Suprapubic skin (tissue), 4 donors: Measurements from ENCODE around the gene SDC1. TPM values are rescaled to one million over a fixed set of nuclear protein-coding genes. Genes with fewer than 3 reads are reported as not detected.

ENCODE experiments used
- DNase-seq, 2 donors: peaks; one replicate each; pipeline ENCODE4 v3.0.0-alpha.2; 2019; ENCODE audit warnings: low spot score in 2 of 2
- H3K27ac ChIP-seq: fragments of 200-600 bp; sonication (generic); one replicate; pipeline ENCODE4 v1.5.1; 2019
- H3K27me3 ChIP-seq: fragments of 200-600 bp; sonication (generic); one replicate; pipeline ENCODE4 v1.5.1; 2019
- H3K36me3 ChIP-seq: fragments of 200-600 bp; sonication (generic); one replicate; pipeline ENCODE4 v1.5.1; 2019
- H3K4me1 ChIP-seq: fragments of 200-600 bp; sonication (generic); one replicate; pipeline ENCODE4 v1.5.1; 2019
- H3K4me3 ChIP-seq: fragments of 200-600 bp; sonication (generic); one replicate; pipeline ENCODE4 v1.5.1; 2019; ENCODE audit warnings: mild to moderate bottlenecking
- H3K9me3 ChIP-seq: fragments of 200-600 bp; sonication (generic); one replicate; pipeline ENCODE4 v1.5.1; 2019
- CTCF ChIP-seq, 2 donors: fragments of 200-600 bp in 1 of 2; fragments of 450-650 bp in 1 of 2; sonication (generic) in 1 of 2; IDR thresholded peaks; one replicate each; pipeline ENCODE4 v1.5.1; 2016 to 2019; ENCODE audit warnings: antibody characterized with exemption in 2 of 2, mild to moderate bottlenecking in 1 of 2, moderate library complexity in 1 of 2
- EP300 ChIP-seq: sonication (generic); formaldehyde crosslinking; IDR thresholded peaks from one replicate; pipeline ENCODE4 v1.6.1; 2017; ENCODE audit warnings: antibody characterized with exemption
- POLR2A ChIP-seq, 2 donors: fragments of 450-650 bp; IDR thresholded peaks; one replicate each; pipeline ENCODE4 v1.6.1; 2017; ENCODE audit warnings: antibody characterized with exemption in 2 of 2, mild to moderate bottlenecking in 2 of 2, moderate library complexity in 2 of 2
- POLR2AphosphoS5 ChIP-seq, 3 donors: sonication (generic); formaldehyde crosslinking; IDR thresholded peaks; one replicate each; pipeline ENCODE4 v1.6.1; 2017; ENCODE audit warnings: antibody characterized with exemption in 3 of 3
- WGBS: methylation state at CpG from one replicate; pipeline ENCODE4 v1.1.5; 2018; 5-methylcytosine and 5-hydroxymethylcytosine counted together
- total RNA-seq, 4 donors: library from RNA; depleted of rRNA; stranded (reverse); fragments of >200 nt; gene quantifications; one replicate each; pipeline ENCODE4 v1.1.0, GENCODE V29; 2016

Gene SDC1
- total RNA-seq, 4 donors from 2014 or later, result 258 to 892 (median 636) TPM

GRCh38 chr2:20180676-20181648, 44.0 kb downstream of the SDC1 start:
- Histone ChIP-seq H3K4me3 (no peak overlapping the region), H3K36me3 (no peaks in the 10 kb centered on the region), H3K27ac (peak overlapping the region; percentile 73), H3K4me1 (peaks cover 56% of the 10 kb centered on the region), H3K9me3 (no peaks in the 10 kb centered on the region), H3K27me3 (no peaks in the 10 kb centered on the region)
- DNase-seq, result peak in 1 of 2 donors; percentile 46
- TF ChIP-seq EP300, result no peak
- no peak for TF ChIP-seq POLR2A (IDR thresholded peaks at IDR 0.05)
- no peak for TF ChIP-seq CTCF (IDR thresholded peaks at IDR 0.05)
- TF ChIP-seq POLR2AphosphoS5 (IDR thresholded peaks at IDR 0.05), result no peak
- 95% methylated on average over 15 of the region's 17 CpGs for WGBS

GRCh38 chr2:20179755-20180594, 45.0 kb downstream of the SDC1 start:
- Histone ChIP-seq H3K27me3 (no peaks in the 10 kb centered on the region), H3K4me1 (peaks cover 55% of the 10 kb centered on the region), H3K9me3 (no peaks in the 10 kb centered on the region), H3K4me3 (no peak overlapping the region), H3K36me3 (no peaks in the 10 kb centered on the region), H3K27ac (peak overlapping the region; percentile 73)
- WGBS, result 83% methylated on average over 12 of the region's 25 CpGs
- peak in 1 of 3 donors; percentile 47 for TF ChIP-seq POLR2AphosphoS5 (IDR thresholded peaks at IDR 0.05)
- no peak for TF ChIP-seq EP300
- peak in 1 of 2 donors; percentile 67 for DNase-seq

- Histone ChIP-seq H3K36me3 (no peaks in the 10 kb centered on the region), H3K4me1 (peaks cover 49% of the 10 kb centered on the region), H3K4me3 (no peak overlapping the region), H3K27ac (peak overlapping the region; percentile 73), H3K9me3 (no peaks in the 10 kb centered on the region), H3K27me3 (no peaks in the 10 kb centered on the region)
- DNase-seq, result no peak
- 80% methylated on average over 3 of the region's 3 CpGs for WGBS
- TF ChIP-seq EP300 (no peak), CTCF (IDR thresholded peaks at IDR 0.05) (no peak), POLR2AphosphoS5 (IDR thresholded peaks at IDR 0.05) (no peak)
These were observed 45.5 kb downstream of the SDC1 start for GRCh38 chr2:20179466-20179754.

- no peaks in the 10 kb centered on the region for H3K27me3 ChIP-seq
- H3K27ac ChIP-seq, result peak overlapping the region; percentile 73
- H3K4me1 ChIP-seq, result peaks cover 43% of the 10 kb centered on the region
- H3K9me3 ChIP-seq, result no peaks in the 10 kb centered on the region
- DNase-seq, result peak in 1 of 2 donors; percentile 53
- H3K36me3 ChIP-seq, result no peaks in the 10 kb centered on the region
- H3K4me3 ChIP-seq, result no peak overlapping the region
- TF ChIP-seq CTCF (IDR thresholded peaks at IDR 0.05) (no peak), POLR2AphosphoS5 (IDR thresholded peaks at IDR 0.05) (no peak), POLR2A (IDR thresholded peaks at IDR 0.05) (no peak), EP300 (no peak)
- 65% methylated on average over 8 of the region's 10 CpGs for WGBS
These were observed 46.1 kb downstream of the SDC1 start for GRCh38 chr2:20178666-20179465.

- H3K4me1 ChIP-seq, result peaks cover 42% of the 10 kb centered on the region
- no peaks in the 10 kb centered on the region for H3K9me3 ChIP-seq
- WGBS, result 67% methylated on average over 8 of the region's 14 CpGs
- H3K36me3 ChIP-seq, result no peaks in the 10 kb centered on the region
- TF ChIP-seq CTCF (IDR thresholded peaks at IDR 0.05) (no peak), POLR2A (IDR thresholded peaks at IDR 0.05) (no peak), POLR2AphosphoS5 (IDR thresholded peaks at IDR 0.05) (no peak)
- H3K27ac ChIP-seq, result peak overlapping the region; percentile 73
- DNase-seq, result peak in 1 of 2 donors; percentile 47
- H3K27me3 ChIP-seq, result no peaks in the 10 kb centered on the region
- H3K4me3 ChIP-seq, result no peak overlapping the region
These were observed 46.7 kb downstream of the SDC1 start for GRCh38 chr2:20178249-20178607.
